ENCODE data around the gene ESRRB.

Gene ESRRB

DNA sequence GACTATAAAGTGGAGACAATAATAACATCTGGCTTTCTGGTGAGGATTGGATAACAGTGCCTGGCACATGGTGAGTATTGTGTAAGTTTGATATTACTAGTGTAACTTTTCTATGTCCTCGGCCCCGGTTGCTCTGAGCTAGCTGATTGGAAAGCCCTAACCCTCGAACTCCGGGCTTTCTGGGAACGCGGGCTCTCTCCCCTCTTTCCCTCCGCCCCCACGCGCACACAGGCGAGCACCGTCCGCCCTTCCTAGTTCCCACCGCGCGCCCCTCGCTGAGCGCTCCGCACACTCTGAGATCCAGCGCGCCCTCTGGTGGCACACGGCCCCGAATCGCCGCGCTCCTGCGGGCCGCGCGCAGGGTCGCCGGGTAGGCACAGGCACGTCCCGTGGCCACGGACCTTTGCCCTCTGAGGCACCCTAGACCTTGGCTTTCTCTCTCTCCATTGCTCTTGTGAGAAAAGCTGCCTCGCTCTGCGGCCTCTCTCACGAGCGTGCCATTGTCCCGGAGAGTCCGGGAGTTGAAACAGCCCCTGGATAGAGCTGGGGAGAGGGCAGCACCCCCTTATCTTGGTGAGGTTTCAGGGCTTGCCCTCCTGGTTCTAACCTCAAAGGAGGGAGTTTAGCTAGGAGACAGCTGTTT, 23.2 kb upstream of the ESRRB start:
- peak; percentile 20 to 28 for DNase-seq (ENCODE audit: low read depth in 1 of 2, low spot score in 1 of 2)

DNA sequence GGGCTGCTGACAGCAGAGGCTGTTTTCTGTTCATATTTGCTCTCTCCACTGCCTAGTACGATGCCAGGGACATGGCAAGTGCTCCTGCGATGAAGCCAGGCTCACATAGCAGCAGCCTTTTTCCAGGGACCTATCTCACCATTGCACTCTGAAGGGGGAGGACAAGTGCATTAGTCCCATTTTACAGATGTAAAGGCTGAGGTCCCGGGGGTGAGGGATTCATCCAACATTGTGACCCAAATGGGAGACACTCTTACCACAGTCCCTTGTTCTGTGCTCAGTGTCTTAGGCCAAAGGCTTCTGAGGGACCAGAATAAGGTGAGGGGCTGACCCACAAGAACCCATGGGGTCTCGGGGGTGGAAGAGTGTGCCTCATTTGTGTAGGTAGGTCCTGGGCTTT, 21.6 kb upstream of the ESRRB start:
- DNase-seq (ENCODE audit: low read depth in 1 of 2, low spot score in 1 of 2) = no peak

GRCh38 chr14:76355771-76356170, 20.2 kb upstream of the ESRRB start:
- no peak for DNase-seq (ENCODE audit: low read depth in 1 of 2, low spot score in 1 of 2)

DNA sequence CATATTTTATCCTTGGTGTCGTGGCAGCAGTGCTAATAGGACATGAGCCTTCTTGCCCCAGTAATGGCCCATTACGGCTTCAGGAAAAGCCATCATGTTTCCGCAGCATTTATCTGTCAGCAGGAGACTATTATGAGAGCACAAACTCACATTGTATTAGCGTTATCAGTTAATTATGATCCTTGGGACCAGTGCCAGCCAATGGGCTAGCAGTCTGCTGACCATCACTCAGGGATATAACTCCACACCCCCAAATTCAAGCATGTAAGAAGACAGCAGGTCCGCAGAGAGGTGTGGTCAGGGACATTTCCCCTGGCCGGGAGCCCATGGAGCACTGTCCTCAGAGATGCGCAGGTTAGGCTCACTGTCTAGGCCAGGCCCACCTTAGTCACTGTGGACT, 4.9 kb upstream of the ESRRB start:
- no peak for DNase-seq (ENCODE audit: low read depth in 1 of 2, low spot score in 1 of 2)

GRCh38 chr14:76373456-76373855, 2.5 kb upstream of the ESRRB start:
- no peak for DNase-seq (ENCODE audit: low read depth in 1 of 2, low spot score in 1 of 2)

- no peak for DNase-seq (ENCODE audit: low read depth in 1 of 2, low spot score in 1 of 2)
Observed at GRCh38 chr14:76375484-76375883, 453 bp upstream of the ESRRB start.

DNA sequence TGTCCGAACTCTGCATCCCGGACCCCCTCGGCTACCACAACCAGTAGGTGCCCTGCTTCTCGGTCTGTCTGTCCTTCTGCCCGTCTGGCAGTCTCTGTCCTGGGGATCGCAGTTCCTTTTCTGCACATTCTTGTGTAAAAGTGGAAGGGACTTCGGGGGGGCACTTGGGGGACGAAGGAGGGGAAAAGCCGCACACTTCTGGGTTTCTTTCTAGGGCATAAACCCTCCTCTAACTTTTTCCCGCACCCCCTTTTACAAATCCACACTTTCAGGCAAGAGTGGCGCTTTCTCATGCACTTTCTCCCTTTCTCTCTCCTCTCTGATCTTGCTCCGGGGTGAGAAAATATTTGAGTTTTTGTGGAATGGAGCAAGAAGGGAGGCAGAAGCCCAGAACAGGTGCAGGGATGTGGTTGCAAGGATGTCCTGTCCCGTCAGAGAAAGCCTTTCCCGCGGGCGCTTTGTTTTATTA, 506 bp downstream of the ESRRB start:
- no peak for DNase-seq (ENCODE audit: low read depth in 1 of 2, low spot score in 1 of 2)

GRCh38 chr14:76376878-76377734, 1.2 kb downstream of the ESRRB start:
- DNase-seq (ENCODE audit: low read depth in 1 of 2, low spot score in 1 of 2) = no peak

DNA sequence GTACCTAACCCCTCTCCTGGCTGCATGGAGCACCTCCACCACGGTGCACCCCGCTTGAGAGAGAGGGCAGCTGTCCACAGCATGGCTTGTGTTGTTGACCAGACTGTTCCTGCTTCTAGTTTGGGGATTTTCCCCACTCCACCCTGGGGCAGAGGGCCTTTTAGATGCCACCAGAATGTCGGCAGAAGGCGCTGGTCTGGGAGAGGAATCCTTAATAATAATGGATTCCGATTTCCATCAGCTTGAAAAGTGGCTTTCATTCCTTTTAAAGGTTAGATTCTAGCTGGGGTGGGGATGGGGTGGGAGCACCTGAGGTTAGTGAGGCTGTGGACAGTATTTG, 1.8 kb downstream of the ESRRB start:
- no peak for DNase-seq (ENCODE audit: low read depth in 1 of 2, low spot score in 1 of 2)

DNA sequence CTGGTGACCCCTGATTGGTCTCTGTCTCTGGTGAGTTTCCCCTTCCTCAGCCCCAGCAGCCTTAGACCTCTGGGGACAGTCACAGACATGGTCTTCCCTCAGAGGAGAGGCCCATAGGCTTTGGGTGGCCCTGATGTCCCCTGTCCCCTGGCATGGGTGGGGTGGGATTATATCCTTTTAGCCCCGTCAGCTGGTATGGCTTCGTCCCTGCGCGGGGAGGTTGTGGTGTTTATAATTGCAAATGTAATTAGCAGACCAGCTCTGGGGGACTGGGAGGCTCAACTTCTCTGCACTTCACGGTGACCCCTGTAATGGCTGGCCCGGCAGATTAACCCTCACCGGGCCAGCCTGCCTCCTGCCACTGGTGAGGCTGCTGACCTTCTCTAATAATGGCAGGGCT, 5.1 kb downstream of the ESRRB start:
- no peak for DNase-seq (ENCODE audit: low read depth in 1 of 2, low spot score in 1 of 2)

DNA sequence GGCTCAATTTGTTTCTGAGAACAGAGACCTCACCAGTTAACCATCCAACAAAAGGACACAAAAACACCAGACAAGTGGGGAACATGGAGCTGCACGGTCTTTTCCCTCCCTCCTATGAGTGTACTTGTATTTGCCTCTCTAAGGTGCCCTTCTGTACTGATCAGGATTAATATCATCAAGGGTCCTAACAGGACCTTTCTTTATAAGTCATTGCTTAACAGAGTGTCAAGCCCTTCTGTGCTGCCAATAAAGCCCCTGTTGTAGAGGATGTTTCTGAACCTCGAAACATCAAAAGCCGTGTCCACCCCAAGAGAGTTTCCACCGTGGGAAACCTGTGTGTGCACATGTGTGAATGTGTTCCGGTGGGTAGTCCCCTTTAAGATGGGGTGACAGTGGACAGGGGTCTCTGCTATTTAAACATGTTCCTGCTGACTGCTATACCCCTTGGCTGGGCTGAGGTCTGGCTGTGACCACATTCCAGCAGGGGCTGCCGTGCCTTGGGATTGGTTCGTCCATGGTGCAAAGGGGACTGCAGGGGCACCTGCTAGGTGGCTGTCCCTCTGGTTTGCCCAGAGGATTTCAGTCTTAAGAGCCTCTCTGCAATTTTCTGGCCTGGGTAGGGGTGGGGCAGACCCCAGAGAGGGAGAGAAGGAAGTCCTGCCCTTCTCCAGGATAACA, 6.0 kb downstream of the ESRRB start:
- DNase-seq (ENCODE audit: low read depth in 1 of 2, low spot score in 1 of 2) = no peak

- no peak for DNase-seq (ENCODE audit: low read depth in 1 of 2, low spot score in 1 of 2)
Observed at GRCh38 chr14:76382495-76382832, 6.5 kb downstream of the ESRRB start.

GRCh38 chr14:76385435-76385834, 9.5 kb downstream of the ESRRB start:
- DNase-seq (ENCODE audit: low read depth in 1 of 2, low spot score in 1 of 2) = no peak

DNA sequence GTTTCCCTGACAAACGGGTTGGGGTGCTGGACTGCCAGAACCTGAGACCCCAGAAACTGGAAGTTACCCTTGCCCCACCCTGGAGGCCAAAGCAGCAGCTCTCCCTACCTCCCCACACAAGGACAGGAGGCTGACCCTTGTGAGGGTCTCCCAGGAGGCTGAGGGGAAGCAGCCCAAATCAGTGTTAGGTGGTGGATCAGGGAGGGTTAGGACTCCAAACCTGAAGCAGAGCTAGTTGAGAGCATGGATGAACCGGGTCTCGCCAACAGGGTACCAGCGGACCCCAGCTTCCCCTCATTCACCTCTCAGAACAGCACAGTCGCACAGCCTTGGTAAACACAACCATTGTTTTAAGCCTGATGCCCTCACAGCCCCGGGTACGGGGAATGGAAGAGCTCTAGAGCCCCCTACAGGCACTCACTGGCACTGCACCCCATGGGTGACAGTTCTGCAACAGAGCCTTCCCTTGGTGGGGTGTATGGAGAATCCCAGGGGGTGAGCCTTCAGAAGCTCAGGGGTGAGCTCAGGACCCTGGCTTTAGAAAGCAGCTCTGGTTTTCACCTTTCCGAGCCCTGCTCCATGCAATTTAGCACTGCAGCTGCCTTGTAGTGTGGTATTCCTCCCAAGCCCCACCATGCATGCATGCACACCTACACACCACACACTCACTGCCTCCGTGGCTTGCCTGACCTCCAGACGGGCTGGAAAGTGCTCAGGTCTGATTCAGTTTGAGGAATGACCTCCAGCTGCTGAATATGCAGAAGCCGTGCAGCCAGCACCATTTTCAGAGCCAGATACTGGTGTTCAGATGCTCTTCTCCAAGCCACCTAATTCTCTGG, 11.2 kb downstream of the ESRRB start:
- peak; percentile 19 to 35 for DNase-seq (ENCODE audit: low read depth in 1 of 2, low spot score in 1 of 2)

- DNase-seq (ENCODE audit: low read depth in 1 of 2, low spot score in 1 of 2) = no peak
Observed at GRCh38 chr14:76389841-76390240, 13.9 kb downstream of the ESRRB start.

DNA sequence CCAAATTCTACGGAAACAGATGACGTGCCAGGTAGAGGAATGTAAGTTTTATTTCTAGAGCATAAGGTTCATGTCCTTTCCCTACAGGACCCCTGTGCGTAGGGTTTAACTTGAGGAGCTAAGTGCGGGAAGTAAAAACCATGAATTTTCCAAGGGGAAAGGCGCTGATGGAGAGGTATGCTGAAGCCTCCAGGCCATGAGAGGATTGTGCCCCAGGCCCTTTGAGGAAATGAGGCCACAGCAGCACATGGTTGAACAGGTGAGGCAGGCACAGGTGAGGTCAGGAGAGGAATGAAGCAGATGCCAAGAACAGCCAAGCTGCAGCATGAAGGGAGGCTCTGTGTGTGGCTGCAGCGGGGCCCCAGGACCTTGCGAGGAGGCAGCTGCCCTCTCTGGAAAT, 14.7 kb downstream of the ESRRB start:
- no peak for DNase-seq (ENCODE audit: low read depth in 1 of 2, low spot score in 1 of 2)

DNA sequence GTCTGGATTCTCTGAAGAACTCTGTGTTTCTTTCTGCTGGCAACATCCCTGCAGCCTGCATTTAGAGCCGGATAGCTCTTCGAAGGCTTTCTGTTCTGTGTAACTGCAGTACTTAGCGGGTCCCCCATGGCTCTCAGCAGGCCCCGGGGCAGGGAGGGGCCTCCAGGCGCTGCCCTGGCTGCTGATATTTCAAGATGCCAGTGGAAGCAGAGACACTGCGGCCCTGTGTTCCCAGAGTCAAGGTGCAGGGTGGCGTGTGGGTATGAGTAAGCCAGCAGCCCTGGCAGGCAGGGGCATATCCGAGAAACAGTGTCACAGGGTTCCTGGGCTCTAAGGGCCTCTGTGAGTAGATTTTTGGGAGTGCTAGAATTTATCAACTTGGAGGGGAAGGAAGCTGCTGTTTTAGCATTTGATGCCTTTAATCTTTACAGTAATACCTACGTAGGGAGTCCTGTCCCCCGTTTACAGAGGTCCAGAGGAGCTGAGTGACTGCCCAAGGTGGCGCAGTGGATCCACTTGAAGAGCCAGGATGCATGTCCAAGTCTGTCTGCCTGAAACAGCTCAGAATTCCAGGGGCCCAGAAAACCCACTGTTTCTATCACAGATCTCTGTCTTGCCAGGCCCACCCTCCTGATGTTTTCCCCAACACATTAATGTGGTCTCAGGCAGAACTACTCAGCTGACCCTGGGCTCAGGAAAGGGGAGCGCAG, 16.2 kb downstream of the ESRRB start:
- no peak for DNase-seq (ENCODE audit: low read depth in 1 of 2, low spot score in 1 of 2)

GRCh38 chr14:76394569-76394968, 18.6 kb downstream of the ESRRB start:
- DNase-seq (ENCODE audit: low read depth in 1 of 2, low spot score in 1 of 2) = no peak

DNA sequence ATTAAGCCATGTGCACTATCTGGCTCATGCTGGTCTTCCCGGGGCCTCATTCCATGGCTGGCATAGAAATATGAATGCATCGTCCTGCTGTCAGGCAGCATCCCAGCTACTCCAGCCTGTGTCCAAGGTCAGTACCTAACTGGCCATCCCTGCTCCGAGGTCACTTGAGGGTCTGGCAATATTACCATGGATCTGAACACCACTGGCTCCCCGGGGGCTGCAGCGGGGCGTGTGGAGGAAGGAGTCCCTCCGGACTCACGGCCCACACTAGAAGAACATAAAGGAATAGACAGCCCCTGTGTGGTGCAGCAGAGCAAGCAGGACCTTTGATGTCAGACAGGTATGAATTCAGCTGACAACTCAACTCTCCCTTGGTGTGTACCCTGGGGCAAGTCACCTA, 19.2 kb downstream of the ESRRB start:
- DNase-seq (ENCODE audit: low read depth in 1 of 2, low spot score in 1 of 2) = no peak

DNA sequence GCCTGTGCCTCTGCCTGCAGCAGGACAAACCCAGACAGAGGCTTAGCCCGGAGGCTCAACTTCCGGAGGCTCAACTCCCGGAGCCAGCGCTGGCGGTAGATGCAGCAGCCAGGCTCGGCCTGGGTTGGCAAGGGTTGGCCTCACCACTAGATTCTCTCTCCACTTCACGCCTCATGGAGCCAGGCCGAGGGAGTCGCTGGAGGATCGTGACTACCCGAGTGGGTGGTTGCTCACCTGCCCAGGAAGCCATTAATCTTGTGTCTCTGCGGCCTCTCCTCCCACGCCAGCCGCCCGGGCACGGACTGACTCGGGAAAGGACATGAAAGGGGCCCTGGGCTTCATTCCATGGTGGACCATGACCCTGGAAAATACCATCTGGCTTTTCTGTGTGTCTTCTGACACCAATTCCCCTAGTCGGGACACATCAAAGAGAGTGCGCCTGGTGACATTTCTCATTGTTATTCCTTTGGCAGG, 20.8 kb downstream of the ESRRB start:
- DNase-seq (ENCODE audit: low read depth in 1 of 2, low spot score in 1 of 2) = no peak

- DNase-seq (ENCODE audit: low read depth in 1 of 2, low spot score in 1 of 2) = no peak
Observed at GRCh38 chr14:76405627-76406026, 29.7 kb downstream of the ESRRB start.

Measured in activated T-helper 1 cell treated with anti-CD3 and anti-CD28 coated beads, Interleukin-2, amount 50 U/mL, for 16 hours (primary cell).